A204.1 (cell line): ENCODE measurements around the gene CCR3.

Source experiments
- FAIRE-seq: peaks from 2 replicates; lab custom pipeline; 2012; peaks lifted over from hg19 to GRCh38; lab: Jason Lieb, UNC

Gene CCR3

DNA sequence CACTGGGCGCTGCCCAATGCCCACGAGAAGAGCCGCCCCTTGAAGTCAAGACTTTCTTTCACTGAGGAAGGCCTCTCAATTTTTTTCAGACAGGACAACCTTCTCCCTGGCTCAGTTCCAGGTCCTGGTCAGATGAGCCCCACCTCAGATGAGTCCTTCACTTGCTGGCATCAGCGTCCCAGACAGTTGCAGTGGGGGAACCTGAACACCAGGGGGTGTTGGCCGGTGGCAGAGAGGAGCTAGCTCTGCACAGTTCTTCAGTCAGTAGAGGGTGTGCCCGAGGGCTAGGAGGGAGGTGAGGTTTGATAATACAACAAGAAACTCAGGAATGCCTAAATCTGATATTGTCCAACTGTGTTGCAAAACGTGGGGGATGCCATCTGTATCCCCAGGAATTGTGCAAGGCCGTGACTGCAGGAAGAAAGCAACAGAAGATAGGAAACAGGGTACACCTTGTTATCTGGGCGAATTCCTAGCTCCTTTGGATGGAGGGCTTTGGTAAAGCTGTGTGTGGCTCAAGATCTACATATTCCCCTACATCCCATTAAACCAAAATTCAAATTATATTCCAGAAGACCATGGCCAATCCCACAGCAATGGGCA is 34.3 kb downstream of the CCR3 start:
- FAIRE-seq = no peak

DNA sequence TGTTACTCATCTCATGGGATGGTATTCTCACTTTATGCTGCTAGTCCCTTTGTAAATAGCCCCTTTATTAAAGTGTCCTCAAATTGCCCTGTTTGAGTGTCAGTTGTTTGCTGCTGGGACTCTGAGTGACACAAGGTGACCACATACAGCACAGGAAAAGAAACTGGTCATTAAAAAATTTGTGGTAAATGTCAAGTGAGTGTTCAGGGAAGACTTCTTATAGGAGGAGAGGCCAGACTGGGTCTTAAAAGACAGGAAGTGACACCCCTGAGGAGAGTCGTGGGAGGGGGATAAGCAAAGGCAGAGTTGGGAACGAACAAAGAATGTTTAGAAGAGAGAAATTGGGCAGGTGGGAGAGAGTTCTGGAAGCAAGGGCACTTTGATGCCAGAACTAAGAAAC is 35.2 kb downstream of the CCR3 start:
- no peak for FAIRE-seq

DNA sequence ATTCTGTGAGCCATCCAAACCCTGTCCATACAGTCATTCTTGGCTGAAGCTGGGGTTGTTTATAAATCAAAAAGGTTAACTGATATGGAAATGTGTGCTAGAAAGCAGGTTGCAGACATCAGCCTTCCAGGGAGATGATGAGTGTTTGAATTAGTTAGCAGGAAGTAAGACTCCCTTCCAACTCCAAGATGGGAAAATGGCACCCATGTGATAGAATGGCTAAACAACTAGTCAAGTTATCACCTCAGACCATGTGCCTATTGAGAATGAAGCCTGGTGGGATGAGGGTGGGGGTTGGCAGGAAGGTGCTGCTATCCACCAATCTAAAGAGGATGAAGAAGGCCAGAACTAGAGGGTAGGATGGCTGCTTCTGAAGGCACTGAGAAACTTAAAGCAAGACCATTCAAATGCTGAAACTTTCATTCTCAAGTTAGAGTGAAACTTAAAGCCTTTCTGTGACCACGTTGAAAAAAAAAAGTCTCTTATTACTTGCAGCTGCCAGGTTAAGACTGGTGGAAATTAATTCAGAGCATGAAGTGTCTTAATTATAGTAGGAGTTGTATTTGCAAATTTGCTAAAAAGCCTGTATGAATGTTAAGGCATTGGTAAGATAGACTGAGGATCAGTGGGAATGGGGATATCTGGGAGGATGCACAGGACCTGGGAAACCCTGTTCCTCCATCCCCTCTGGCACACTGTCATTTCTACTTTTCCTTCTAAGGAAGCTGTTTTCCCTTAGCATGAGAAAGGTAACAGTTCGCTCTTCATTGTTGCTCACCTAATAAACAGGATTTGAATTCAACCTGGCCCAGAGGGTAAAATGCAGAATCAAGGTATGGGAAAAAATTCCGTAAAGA is 36.8 kb downstream of the CCR3 start:
- no peak for FAIRE-seq

DNA sequence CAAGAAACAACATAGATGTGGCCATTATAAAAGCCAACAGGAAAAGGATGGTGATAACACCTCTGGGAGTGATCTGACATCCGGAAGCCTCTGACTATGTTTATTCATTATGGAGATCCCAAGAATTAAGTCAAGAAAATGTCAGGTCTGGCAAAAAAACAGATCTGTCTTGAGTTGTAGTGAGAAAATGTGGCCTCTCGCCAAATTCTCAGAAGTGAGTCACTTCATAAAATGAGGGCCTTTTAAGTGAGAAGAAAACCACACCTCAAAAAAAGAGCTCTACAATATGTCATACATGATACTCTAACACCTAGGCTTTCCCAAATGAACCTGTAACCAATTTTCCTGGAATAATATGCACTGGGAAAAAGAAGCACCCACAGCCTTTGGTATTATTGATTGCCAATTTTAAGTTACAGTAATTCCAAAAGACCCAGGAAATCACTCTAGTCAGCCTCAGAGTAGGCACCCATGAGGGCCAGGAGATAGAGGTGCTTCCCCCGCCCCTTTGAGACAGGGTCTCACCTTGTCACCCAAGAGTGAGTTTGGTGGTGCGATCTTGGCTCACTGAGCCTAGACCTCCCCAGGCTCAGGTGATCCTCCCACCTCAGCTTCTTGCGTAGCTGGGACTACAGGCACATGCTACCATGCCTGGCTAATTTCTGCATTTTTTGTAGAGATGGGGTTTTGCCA is 38.0 kb downstream of the CCR3 start:
- no peak for FAIRE-seq

DNA sequence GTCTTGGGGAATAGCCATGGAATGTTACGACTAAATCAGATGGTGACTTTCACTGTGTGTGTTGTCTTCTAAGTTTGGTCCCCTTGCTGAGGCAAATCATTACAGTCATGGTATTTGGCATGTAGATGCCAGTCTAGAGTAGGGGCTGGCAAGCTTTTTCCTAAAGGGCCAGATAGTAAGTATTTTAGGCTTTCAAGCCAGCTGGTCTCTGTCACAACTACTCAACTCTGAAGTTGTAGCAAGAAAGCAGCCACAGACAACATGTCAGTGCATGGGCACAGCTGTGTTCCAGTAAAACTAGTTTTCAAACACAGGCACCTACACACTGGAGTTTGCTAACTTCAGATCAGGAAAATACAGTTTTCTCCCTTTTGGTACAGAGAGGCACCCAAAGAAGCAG is 39.3 kb downstream of the CCR3 start:
- no peak for FAIRE-seq

DNA sequence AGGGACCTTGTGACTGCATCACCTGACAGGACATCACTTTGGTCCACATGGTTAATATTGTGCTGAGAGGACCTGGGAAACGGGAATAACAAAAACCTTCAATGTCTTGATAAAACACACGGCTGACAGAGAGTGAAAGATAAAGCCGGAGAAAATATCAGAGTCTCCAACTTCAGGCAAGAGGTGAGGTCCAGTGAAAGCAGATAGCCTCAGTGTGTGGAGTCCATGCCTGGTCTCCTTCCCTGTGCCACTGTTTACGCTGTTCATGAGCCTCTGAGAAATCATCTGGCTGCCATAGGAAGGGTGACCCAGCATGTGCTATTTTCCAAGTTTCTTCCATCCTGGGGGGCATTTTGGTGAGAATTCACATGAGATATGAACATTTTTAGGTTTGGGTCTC is 39.8 kb downstream of the CCR3 start:
- FAIRE-seq = no peak

DNA sequence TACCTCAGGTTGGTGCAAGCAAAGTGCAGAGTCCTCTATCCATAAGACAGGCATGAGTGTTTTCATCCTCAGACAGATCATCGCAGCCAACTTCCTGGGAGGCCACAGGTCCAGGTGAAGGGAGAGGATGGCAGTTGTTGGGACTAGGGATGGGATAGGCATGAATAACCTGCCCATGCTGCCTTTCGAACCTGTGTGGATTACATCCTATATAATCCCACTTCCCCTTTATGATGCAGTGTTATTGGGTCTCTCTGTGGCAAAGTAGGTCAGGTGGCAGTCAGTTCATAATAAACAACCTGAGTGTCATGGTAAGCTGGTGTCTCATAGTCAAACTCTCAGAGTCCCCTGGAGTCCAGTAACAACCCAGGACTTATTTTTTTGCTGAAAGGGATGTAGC is 40.4 kb downstream of the CCR3 start:
- FAIRE-seq = no peak

DNA sequence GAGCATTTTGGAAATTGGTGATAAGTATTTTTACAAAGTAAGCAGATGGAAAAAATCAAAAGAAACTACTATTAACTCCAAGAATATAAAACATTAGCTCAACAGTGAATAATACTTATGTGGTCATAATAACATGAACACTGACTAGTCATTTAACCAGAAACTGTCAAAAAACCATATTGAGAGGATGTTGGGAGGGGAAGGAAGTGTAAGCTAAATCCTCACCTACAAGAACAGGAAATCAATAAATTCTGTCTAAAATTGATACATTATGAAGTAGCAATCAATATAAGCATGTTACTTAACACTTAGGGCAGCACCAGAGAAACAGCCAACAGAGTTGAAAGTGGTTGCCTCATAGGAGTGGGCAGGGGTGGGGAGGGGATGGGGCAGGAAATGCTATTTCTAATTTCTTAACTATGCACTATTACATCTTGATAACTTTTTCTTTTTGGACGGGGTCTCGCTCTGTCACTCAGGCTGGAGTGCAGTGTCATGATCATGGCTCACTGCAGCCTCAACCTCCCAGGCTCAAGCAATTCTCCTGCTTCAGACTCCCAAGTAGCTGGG is 41.7 kb downstream of the CCR3 start:
- FAIRE-seq = no peak

DNA sequence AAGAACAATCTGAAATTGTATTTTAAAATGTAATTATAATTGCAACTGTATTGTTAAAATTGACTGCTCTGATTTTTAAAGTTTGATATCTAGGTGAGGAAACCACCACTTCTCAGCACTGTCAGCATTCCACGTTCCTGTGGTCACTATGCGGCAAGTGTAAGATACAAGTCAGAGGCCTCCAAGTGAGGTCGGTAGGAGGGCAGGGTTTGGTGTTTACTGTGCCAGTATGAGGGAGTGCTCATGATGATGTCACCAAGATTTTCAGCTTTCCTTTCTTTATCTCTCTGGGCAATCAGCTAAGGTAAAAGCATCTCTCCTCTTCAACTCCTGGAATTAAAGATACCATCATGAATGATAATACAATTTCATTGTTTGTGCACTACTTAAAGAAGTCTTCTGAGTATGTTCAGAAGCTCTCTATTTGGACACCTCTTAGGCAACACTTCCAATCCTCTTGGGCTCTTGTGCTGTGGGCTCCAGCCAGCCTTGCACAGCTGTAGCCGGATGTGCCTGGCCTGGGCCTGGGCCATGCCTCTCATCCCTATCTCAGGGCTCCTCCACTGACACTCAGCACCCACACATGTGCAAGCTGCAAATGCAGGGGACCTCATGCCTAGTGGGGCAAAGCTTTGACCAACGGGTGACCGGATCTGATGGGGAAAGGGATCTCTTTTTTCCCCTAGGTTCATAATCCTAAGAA is 42.9 kb downstream of the CCR3 start:
- no peak for FAIRE-seq

DNA sequence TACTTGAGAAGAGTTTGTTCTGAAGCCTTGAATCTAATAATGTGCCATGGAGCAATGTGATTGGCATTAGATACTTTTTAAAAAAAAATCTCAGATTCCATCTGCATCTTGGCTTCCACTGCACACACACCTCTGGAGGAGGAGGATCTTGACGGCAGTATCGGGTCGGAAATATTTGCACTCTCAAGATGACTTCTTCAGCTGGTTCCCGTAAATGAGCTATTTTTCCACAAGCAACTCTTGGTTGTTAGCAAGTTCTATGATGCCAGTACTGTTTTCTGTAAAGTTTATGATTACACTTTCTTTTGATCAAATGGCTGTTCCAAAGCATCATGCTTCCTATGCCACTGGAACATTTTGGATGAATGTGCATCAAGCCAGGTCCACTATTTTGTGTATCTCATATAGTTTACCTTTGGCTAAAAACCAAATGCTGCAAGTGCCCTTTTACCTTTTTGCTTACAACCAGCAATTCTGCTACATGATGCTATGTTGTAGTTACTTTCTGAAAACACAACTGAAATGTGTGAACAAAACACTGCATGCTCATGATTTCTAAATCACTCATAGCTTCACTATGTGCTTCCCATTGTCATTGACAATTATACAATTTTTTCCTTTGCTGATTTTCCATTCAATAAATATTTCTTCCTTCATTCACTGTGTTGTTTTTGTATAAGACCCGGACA is 43.8 kb downstream of the CCR3 start:
- no peak for FAIRE-seq

DNA sequence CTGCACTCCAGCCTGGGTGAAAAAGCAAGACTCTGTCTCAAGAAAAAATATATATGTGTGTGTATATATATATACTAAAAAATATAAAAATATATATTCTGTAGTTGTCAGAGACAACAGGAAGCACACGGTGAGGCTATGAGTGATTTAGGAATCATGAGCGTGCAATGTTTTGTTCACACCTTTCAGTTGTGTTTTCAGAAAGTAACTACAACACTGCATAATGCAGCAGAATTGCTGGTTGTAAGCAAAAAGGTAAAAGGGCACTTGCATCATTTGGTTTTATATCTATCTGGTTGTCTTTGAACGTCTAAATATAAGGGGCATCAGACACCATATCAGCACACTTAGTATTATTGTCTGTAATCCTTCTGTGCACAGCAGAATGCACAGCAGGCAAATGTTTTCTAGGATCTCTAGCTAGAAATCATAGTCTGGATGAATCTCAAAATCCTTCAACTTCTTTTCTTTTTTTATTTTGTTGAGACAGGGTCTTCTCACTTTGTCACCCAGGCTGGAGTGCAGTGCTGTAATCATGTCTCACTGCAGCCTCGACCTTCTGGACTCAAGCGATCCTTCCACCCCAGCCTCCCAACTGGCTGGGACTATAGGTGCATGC is 44.8 kb downstream of the CCR3 start:
- no peak for FAIRE-seq

DNA sequence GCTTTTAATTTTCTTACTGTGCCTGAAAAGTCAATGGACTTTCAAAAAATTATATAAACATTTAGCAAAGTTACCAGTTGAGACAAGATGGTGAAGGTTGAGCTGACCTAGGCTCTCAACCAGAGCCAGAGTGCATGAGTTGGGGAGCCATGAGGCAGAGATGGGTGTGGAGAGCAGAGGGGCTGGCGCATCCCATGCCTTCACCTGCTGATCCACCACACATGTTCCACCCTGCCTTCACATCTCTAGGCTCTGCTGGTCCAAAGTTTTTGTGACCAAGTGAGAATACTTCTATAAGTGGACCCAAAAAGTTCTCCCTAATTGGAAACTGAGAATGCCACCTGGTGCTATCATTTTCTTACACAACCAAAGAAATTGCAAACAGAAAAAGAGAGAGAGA is 47.3 kb downstream of the CCR3 start:
- no peak for FAIRE-seq

DNA sequence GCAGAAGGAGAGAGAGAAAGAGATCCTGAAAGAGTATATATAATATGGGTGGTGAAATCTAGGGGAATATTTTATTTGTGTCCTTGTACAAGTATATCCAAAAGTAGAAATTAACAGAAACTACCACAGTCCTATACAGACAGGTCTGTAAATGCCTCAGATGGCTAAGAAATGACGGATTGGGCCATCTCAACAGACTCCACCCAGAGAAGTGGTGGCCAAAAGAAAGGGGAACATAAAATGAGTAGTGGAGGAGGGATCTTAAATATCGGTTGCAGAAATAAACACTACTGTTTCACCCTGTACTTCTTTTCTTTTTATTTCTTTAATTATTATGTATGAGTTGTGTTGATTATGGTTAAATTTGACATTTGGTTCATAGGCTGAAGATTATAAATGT is 47.7 kb downstream of the CCR3 start:
- FAIRE-seq = no peak

DNA sequence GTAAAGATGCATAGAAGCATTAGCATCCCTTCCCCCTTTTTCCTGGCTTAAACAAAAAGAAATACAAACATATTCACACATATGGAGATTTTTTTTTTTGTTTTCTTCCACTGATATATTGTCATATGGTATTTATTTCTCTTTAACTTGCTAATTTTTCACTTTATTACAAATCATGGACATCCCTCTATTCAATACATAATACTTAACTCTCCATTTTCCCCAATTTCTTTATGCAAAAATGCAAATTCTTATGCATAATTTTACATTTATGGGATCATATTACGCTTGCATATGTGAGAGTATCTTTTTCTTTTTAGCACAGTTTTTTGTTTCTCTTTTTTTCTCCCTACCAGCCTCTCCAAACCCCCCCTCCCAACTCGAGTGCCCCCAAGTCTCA is 48.8 kb downstream of the CCR3 start:
- FAIRE-seq = no peak

DNA sequence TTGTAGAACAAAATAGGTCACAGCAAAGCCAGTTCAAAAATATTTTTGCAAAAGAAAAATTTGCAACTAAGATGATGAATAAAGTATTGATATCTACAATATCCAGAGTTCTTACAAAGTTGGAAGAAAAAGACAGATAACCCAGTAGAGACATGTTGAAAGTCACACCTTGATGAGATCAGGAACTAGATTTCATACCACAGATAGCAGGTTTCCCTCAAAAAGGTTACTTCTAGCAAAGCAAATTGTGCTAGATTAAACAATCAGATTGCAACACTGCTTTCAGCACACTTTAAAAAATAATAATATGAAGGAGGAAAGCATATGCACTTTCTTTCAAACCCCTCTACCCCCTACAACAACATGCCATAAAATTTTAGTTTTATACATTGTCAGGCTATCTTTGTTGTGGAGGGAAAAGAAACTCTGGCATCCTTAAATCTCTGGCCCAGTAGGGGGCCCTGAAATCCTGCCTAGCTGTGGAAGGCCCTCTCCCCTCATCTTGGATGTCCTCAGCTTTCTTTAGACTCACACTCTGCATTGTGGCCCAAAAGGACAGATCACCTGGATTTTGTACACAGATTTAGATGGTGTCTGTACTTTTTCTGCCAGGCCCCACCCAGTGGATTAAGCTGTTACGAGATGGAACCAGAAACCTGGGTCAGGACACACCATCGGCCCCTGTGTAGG is 50.9 kb downstream of the CCR3 start:
- FAIRE-seq = no peak

DNA sequence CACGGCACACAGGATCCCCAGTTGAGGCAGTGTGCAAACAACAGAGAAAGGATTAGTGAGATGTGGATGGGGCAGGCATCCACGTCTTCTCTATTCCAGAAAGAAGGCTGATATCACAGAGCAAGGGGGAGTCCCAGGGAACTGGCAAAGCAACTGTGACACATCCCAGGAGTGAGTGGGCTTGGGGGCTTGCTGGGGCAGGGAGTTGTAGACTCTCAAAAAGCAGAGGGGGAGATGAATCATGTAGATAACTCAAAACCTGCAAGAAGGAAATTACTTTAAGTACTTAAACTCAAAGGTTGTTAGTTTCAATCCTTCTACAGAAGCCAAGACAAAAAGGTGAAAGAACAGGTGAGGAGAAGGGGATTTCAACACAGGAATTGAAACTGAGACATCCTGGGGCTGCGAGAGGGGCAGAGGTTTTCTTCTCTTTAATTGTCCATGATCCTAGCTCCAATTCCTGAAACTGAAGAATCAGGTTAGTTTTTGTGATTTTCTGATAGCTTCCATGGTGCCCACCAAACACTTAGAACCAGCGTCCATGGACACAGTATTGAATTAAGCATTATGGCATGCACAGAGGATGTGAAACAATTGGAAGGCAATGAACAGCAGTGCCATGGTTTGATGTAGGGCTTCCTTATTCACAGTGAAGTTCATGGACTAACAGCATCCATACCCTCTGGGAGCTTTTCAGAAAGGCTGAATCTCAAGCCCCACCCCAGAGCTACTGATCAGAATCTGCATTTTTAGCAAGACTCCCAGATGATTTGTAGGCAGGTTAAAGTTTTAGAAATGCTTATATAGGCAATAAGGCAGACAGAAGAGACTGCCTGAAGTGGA is 52.0 kb downstream of the CCR3 start:
- FAIRE-seq = no peak

DNA sequence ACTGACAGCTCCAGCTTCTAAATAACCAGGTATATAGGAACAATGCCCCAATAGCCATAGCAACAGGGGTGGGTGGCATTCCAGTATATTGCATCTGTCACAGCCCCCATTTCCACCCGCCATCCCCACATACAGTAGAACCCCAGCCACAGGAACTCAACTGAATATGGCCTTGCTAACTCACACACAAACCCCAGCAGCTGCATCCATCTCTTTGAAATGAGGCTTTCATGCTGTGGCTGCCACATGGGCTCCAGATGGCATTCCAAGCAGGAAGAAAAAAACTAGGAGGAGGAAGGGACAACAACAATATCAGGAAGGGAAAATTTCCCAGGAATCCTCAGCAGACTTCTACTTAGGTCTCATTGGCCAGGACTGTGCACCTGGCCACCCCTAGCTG is 54.6 kb downstream of the CCR3 start:
- no peak for FAIRE-seq

DNA sequence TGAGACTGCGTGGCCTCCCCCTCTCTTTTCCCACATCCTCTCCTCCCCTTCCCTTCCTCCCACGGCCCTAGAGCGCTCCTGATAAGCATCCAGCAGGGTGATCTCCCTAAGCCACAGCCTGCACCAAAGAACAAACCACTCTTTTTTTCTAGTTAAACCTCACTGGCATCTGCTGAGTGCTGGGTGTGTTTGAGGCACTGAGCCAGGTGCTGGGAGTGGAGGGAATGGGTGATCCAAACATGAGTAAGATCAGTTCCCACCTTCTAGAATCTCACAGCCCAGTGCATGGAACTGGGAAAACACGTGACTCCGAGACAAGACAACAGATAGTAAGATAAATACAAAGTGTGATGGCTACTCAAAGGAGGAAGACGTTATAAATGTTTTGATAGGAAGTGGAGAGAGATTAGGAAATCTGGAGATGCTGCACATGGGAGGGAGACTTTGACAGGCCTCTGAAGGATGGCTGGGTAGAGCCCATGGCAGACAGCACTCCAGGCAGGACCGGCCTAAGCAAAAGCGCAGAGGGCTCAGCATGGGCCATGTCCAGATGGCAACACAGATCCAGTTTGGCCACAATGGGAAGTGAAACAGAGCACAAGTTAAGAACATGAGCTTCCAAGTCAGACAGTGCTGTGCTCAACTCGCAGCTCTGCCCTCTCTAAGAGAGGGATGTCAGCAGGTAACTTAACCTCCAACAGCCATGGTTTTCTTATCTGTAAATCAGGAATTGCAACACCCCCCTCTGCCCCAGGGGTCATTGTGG is 55.6 kb downstream of the CCR3 start:
- no peak for FAIRE-seq
